HG03565 (cell line): ENCODE results near the gene KCNJ1.

Experiments used
- ATAC-seq: cut with Tn5 transposase; IDR thresholded peaks from one replicate; pipeline ENCODE4 v1.9.1; 2021; ENCODE audit warnings: mild to moderate bottlenecking, moderate library complexity; ENCODE audit not compliant: unreplicated experiment

KCNJ1 gene

GRCh38 chr11:128824191-128825049 is 42.7 kb downstream of the KCNJ1 start:
- ATAC-seq: no peak

- ATAC-seq: no peak
Observed at GRCh38 chr11:128823753-128824152, 43.3 kb downstream of the KCNJ1 start.

- no peak for ATAC-seq
Observed at GRCh38 chr11:128822130-128822529, 45.0 kb downstream of the KCNJ1 start.

- no peak for ATAC-seq
Observed at GRCh38 chr11:128821556-128821955, 45.5 kb downstream of the KCNJ1 start.

- ATAC-seq: no peak
Observed at GRCh38 chr11:128819198-128819597, 47.9 kb downstream of the KCNJ1 start.

GRCh38 chr11:128814856-128815705 is 52.0 kb downstream of the KCNJ1 start:
- ATAC-seq: no peak

GRCh38 chr11:128813729-128814128 is 53.4 kb downstream of the KCNJ1 start:
- no peak for ATAC-seq

GRCh38 chr11:128810784-128811514 is 56.1 kb downstream of the KCNJ1 start:
- ATAC-seq: no peak

- no peak for ATAC-seq
Observed at GRCh38 chr11:128809128-128809527, 58.0 kb downstream of the KCNJ1 start.

GRCh38 chr11:128807909-128808308 is 59.2 kb downstream of the KCNJ1 start:
- ATAC-seq: no peak

- ATAC-seq: no peak
Observed at GRCh38 chr11:128806506-128807261, 60.4 kb downstream of the KCNJ1 start.

GRCh38 chr11:128804481-128804880 is 62.6 kb downstream of the KCNJ1 start:
- no peak for ATAC-seq

GRCh38 chr11:128803449-128804245 is 63.4 kb downstream of the KCNJ1 start:
- ATAC-seq: no peak

GRCh38 chr11:128803011-128803410 is 64.1 kb downstream of the KCNJ1 start:
- ATAC-seq: no peak

GRCh38 chr11:128802358-128802981 is 64.6 kb downstream of the KCNJ1 start:
- no peak for ATAC-seq

- no peak for ATAC-seq
Observed at GRCh38 chr11:128800871-128801417, 66.2 kb downstream of the KCNJ1 start.

GRCh38 chr11:128796270-128796669 is 70.8 kb downstream of the KCNJ1 start:
- peak; percentile 100 for ATAC-seq

GRCh38 chr11:128790196-128790595 is 76.9 kb downstream of the KCNJ1 start:
- ATAC-seq: no peak
